ENCODE data around the gene CTNS.

DNA sequence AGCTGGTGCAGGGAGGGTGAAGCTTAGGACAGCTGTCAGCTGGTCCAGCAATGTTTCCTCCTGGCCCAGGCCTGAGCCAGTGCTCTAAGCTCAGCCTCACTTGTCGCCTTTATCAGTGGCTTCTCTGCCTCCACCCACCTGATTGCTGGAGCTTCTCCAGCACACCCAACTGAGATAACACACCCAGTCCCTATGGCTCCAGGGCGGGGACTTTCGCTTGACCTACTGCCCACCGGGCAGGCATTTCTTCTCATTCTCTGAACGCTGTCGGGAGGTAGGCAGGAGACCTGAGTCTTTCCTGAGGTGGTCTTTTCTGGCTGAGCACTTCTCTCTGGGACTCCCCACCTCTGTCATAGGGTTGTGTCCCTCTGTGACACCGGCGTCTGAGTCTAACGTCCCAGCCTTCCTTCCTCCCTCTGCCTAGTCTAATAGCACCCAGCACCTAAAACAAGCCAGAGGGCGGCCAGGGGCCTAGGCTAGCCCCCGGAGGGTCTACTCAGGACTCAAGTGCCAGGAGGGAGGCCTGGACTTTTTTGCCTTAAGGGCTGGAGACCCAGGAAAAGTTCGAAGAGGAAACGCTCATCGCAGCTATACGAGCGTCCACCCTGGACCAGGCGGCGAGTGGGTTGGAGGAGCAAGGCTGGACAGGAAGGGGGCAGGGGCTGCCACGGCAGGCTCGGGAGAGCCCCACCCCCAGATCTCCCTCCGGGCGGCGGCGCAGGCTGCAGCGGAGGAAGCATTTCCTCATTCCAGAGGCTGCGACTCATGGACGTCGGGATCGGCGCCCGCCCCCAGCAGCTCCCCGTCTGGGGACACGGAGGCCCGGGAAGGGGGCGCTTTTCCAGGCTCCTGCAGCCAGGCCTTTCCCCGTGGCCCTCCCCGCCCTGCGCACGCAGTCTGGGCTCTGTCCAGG, 31.1 kb downstream of the CTNS start:
- TF ChIP-seq POLR2AphosphoS5 (IDR thresholded peaks at IDR 0.05) (peak; percentile 40 to 65), CTCF (IDR thresholded peaks at IDR 0.05) (no peak)
